NT2/D1 (cell line): ENCODE data around the gene EHBP1L1.

Experiments
- DNase-seq: peaks from one replicate; pipeline ENCODE4 v3.0.0-alpha.2; 2011; ENCODE audit warnings: low read depth, low spot score
- H3K27me3 ChIP-seq: 2 replicates; pipeline ENCODE4 v1.6.0; 2011; ENCODE audit warnings: mild to moderate bottlenecking; ENCODE audit not compliant: insufficient read length, insufficient read depth
- H3K36me3 ChIP-seq: 2 replicates; pipeline ENCODE4 v1.6.1; 2011; ENCODE audit warnings: mild to moderate bottlenecking, low read length, mixed read lengths; ENCODE audit not compliant: insufficient read depth, insufficient read length
- H3K4me1 ChIP-seq: 2 replicates; pipeline ENCODE4 v1.5.1; 2011; ENCODE audit not compliant: insufficient read depth, insufficient read length
- H3K4me3 ChIP-seq: 2 replicates; pipeline ENCODE4 v1.5.1; 2011; ENCODE audit warnings: low read depth; ENCODE audit not compliant: insufficient read length
- H3K9ac ChIP-seq: 2 replicates; pipeline ENCODE4 v1.6.0; 2011; ENCODE audit warnings: low read depth; ENCODE audit not compliant: insufficient read length
- H3K9me3 ChIP-seq: 2 replicates; pipeline ENCODE4 v1.5.1; 2011; ENCODE audit warnings: mild to moderate bottlenecking, low read length; ENCODE audit not compliant: insufficient read depth
- SUZ12 ChIP-seq: IDR thresholded peaks from 2 replicates; pipeline ENCODE4 v1.6.1; 2011; ENCODE audit not compliant: insufficient read length, insufficient read depth; ENCODE audit errors: extremely low read depth
- YY1 ChIP-seq: IDR thresholded peaks from 2 replicates; pipeline ENCODE4 v1.6.1; 2011; ENCODE audit not compliant: insufficient read length, insufficient read depth
- ZNF274 ChIP-seq: IDR thresholded peaks from 2 replicates; pipeline ENCODE4 v1.6.1; 2011; ENCODE audit warnings: mild to moderate bottlenecking, low read depth, low read length

EHBP1L1 gene

DNA sequence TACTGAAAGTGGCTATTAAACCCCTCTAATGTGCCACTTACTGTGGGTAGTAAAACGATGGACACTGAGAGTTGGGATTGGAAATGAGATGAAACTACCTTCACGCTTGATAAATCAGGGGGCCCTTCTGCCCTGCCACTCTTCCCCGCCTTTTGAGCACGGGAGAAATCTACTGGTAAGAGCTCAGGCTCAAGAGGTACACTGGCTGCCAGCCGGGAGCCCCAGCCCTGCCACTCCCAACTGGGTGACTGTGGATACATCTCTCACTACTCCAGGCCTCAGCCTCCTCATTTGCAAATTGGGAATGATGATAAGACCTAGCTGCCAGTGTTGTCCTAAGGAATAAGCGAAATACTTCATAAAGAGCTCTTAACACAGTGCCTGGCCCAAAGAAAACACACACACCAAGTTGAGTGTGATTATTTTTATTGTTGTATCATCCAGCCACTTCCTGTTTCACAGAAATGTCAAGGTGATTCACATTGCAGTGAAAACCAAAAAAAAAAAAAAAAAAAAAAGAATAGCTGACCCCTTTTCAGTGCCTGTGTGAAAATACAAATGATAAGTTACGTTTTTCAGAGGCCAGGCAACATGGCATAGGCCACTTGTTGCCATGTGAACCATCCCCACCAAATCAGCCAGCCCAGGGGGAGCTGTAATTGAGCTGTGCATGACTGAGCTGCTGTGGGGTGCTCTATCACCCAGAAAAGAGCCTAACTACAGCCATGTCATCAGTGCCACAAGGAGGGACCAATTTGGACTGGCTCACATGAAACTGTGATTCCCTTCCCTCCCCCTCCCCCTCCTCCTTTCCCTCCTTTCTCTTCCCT, 10.0 kb upstream of the EHBP1L1 start:
- Histone ChIP-seq H3K36me3 (peaks cover 4% of the 10 kb centered on the region), H3K4me1 (peaks cover 10% of the 10 kb centered on the region), H3K27me3 (no peaks in the 10 kb centered on the region), H3K9me3 (no peaks in the 10 kb centered on the region), H3K4me3 (no peak overlapping the region), H3K9ac (peak overlapping the region; percentile 17)
- no peak for DNase-seq
- TF ChIP-seq ZNF274 = no peak
- TF ChIP-seq YY1 = no peak
- TF ChIP-seq SUZ12 = no peak

DNA sequence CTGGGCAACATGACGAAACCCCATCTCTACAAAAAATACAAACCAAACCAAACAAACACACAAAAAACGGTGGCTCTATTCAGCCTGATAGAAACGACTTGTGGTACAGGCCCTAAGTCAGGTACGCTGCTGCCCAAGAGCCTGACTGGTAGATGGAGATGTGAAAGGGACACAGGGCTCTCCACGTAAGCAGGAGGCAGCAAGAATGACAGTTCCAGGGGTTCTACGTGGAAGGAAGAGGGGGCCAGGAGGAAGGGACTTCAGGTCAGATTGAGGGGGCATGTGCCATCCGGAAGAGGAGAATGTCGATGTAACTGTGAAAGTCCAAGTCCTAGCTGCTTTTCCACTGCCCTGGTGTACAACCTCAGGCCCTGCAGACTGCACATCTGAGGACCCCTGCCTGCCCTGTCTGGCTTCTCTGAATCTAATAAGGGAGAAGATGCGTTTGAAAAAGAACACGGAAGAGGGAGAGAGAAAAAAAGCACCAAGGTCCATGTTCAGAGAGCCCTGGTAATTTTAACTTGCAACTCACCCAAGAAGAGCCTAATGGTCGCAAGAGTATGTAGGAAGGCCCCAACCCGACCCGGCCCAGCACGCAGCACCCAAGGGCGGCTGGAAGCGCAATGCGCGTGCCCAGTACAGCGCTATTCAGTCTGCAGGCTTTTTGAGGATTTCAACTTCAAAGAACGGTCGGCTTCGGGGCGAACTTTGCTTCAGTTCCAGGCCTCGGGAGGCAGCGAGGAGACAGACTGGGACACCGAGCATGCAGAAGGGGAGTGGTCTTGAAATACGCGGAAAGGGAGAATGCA, 6.5 kb upstream of the EHBP1L1 start:
- no peak for DNase-seq
- Histone ChIP-seq H3K4me3 (peak overlapping the region; percentile 99), H3K4me1 (peaks cover 13% of the 10 kb centered on the region), H3K9ac (peak overlapping the region; percentile 99), H3K9me3 (no peaks in the 10 kb centered on the region), H3K36me3 (peaks cover 24% of the 10 kb centered on the region), H3K27me3 (no peaks in the 10 kb centered on the region)
- no peak for TF ChIP-seq ZNF274
- TF ChIP-seq YY1 = no peak
- TF ChIP-seq SUZ12 = no peak

DNA sequence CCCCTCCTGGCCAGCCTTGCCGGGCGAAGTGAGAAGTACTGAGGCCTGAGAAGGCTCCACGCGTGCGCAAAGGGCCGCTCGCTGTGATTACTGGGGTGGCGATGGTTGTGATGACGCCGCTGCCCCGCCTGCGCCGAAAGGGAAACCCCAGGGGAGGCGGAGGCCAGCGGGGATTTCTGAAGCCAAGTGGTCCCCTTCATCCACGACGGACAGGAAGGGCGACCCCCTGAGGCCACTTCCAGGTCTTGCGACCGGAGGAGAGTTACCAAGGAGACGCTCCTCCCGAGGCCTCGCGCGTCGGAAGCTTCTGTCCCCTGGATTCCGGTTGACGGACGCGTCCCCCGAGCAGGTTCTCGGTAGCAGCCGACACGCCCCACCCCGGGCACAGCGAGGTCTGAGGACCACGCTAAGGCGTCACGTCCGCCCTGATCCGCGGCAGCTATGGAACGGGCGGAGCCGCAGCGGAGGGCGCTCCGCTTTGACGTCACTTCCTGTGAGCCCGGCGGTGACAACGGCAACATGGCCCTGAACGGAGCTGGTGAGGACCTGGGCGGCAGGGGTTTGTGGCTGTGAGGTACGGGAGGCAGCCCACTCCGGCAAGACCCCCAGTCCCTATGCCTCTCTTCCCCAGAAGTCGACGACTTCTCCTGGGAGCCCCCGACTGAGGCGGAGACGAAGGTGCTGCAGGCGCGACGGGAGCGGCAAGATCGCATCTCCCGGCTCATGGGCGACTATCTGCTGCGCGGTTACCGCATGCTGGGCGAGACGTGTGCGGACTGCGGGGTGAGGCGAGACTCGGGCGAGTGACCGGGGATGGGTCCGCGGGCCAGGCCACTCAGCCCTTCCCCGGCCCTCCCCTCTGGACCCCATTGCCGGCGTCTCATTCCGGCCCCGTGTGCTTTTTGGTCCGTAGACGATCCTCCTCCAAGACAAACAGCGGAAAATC, 5.6 kb upstream of the EHBP1L1 start, which contains the start of gene ZNRD2:
TSS of gene ZNRD2 (plus strand) at position 505 of the 946 bp plus-strand sequence. CDS start at position 520, 15 bp downstream.
- peaks cover 18% of the 10 kb centered on the region for H3K4me1 ChIP-seq
- peaks cover 6% of the 10 kb centered on the region for H3K27me3 ChIP-seq
- peak within 1 kb of the TSS; percentile 99 for H3K4me3 ChIP-seq
- peak; percentile 98 for DNase-seq
- no peaks in the 10 kb centered on the region for H3K9me3 ChIP-seq
- TF ChIP-seq SUZ12 (no peak), YY1 (peak; percentile 62), ZNF274 (no peak)
- H3K9ac ChIP-seq = peak within 1 kb of the TSS; percentile 99
- peaks cover 24% of the 10 kb centered on the region for H3K36me3 ChIP-seq

DNA sequence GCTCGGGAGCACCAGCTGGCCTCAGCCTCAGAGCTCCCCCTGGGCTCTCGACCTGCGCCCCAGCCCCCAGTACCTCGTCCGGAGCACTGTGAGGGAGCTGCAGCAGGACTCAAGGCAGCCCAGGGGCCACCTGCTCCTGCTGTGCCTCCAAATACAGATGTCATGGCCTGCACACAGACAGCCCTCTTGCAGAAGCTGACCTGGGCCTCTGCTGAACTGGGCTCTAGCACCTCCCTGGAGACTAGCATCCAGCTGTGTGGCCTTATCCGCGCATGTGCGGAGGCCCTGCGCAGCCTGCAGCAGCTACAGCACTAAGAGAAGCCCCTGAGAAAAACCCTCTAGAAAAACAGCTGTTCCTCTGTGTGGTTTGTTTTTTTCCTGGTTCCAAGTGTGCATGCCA, 4.4 kb upstream of the EHBP1L1 start:
- no peak for DNase-seq
- peaks cover 22% of the 10 kb centered on the region for H3K4me1 ChIP-seq
- peak overlapping the region; percentile 99 for H3K4me3 ChIP-seq
- peaks cover 24% of the 10 kb centered on the region for H3K36me3 ChIP-seq
- no peak for TF ChIP-seq YY1
- no peak for TF ChIP-seq ZNF274
- no peak for TF ChIP-seq SUZ12
- H3K9me3 ChIP-seq = no peaks in the 10 kb centered on the region
- peak overlapping the region; percentile 99 for H3K9ac ChIP-seq
- H3K27me3 ChIP-seq = peaks cover 13% of the 10 kb centered on the region

DNA sequence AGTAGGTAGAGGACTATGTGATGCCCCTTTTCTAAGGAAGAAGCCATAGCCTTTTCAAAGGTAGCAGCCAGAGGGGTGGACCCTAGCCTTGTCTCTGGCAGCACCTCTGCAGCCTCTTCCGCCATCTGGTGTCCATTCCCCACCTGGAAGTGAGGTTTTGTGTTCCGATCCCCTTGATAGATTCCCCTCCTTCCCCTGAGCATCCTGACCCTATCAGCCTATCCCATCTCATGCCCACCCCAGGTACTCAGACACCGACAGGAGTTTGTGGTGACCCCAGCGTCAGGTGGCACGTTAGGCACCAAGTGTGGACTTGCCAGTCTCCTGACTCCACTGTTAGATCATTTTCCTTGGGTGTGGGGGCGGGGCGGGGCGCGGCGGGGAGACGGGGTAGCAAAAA, 3.9 kb upstream of the EHBP1L1 start:
- DNase-seq = no peak
- Histone ChIP-seq H3K9ac (peak overlapping the region; percentile 99), H3K27me3 (peaks cover 19% of the 10 kb centered on the region), H3K4me1 (peaks cover 26% of the 10 kb centered on the region), H3K36me3 (peaks cover 19% of the 10 kb centered on the region), H3K4me3 (peak overlapping the region; percentile 99), H3K9me3 (no peaks in the 10 kb centered on the region)
- TF ChIP-seq ZNF274 (no peak), YY1 (no peak), SUZ12 (no peak)

DNA sequence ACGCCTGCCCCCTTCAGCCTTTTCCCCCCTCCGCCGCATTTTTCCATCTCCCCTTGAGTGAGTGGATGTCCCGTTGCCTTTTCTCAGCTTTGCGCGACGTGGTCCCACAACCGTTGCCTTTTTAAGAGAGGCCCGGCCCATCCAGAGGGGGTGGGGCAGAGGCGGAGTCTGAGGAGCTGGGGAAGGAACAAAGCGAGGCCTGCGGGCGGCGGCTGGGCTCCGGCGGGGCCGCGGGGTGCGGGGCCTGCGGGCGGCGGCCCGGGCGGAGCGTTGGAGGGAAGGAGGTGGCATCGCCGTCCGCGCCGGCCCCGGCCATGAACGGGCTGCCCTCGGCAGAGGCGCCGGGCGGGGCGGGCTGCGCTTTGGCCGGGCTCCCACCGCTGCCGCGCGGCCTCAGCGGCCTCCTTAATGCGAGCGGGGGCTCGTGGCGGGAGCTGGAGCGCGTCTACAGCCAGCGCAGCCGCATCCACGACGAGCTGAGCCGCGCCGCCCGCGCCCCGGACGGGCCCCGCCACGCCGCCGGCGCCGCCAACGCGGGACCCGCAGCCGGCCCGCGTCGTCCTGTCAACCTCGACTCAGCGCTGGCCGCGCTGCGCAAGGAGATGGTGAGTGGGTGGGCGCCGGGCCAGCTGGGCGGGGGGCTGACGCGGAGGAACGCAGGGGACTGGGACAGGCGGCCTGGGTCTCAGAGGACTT, 3.3 kb upstream of the EHBP1L1 start, which contains the start of gene FAM89B:
TSS of gene FAM89B (plus strand) at position 183 of the 696 bp plus-strand sequence. CDS start at position 315, 132 bp downstream.
- Histone ChIP-seq H3K36me3 (peaks cover 19% of the 10 kb centered on the region), H3K9ac (peak within 1 kb of the TSS; percentile 99), H3K4me1 (peaks cover 31% of the 10 kb centered on the region), H3K9me3 (no peaks in the 10 kb centered on the region), H3K27me3 (peaks cover 20% of the 10 kb centered on the region), H3K4me3 (peak within 1 kb of the TSS; percentile 99)
- no peak for TF ChIP-seq ZNF274
- TF ChIP-seq YY1 = no peak
- TF ChIP-seq SUZ12 = no peak
- no peak for DNase-seq
